ENCODE data around the gene SMO.
"Not testable (repeated sequence)": the region's sequence is repeated elsewhere in the genome, so short reads cannot be mapped to it uniquely, and the experiment has no call there.

The SMO gene

GRCh38 chr7:129173861-129174260, 14.6 kb upstream of the SMO start:
- H3K9ac ChIP-seq (ENCODE audit: low read depth, low read length); H3K9me3 ChIP-seq (ENCODE audit: insufficient read depth, low read depth, low read length); H3K4me3 ChIP-seq (ENCODE audit: low read length); H3K36me3 ChIP-seq (ENCODE audit: insufficient read depth, low read depth, low read length); H3K27me3 ChIP-seq (ENCODE audit: insufficient read depth, low read length); H3K27ac ChIP-seq (ENCODE audit: low read length): not testable (repeated sequence)
- H3K4me1 ChIP-seq (ENCODE audit: insufficient read depth, low read length), result peaks cover 11% of the 10 kb centered on the region; the same call in 1 of the 2 replicates

- H3K9ac ChIP-seq (ENCODE audit: low read depth, low read length), result no peak overlapping the region
- no peak overlapping the region for H3K27ac ChIP-seq (ENCODE audit: low read length)
- H3K9me3 ChIP-seq (ENCODE audit: insufficient read depth, low read depth, low read length), result no peaks in the 10 kb centered on the region; the same call in 1 of the 2 replicates
- no peaks in the 10 kb centered on the region for H3K4me1 ChIP-seq (ENCODE audit: insufficient read depth, low read length)
- H3K36me3 ChIP-seq (ENCODE audit: insufficient read depth, low read depth, low read length), result no peaks in the 10 kb centered on the region
- no peak overlapping the region for H3K4me3 ChIP-seq (ENCODE audit: low read length)
- no peaks in the 10 kb centered on the region for H3K27me3 ChIP-seq (ENCODE audit: insufficient read depth, low read length)
Observed at GRCh38 chr7:129176916-129177710, 11.3 kb upstream of the SMO start.

- Histone ChIP-seq H3K27ac (ENCODE audit: low read length) (no peak overlapping the region), H3K9me3 (ENCODE audit: insufficient read depth, low read depth, low read length) (no peaks in the 10 kb centered on the region; the same call in 1 of the 2 replicates), H3K27me3 (ENCODE audit: insufficient read depth, low read length) (peaks cover 18% of the 10 kb centered on the region), H3K4me1 (ENCODE audit: insufficient read depth, low read length) (peaks cover 3% of the 10 kb centered on the region; the same call in 1 of the 2 replicates), H3K4me3 (ENCODE audit: low read length) (no peak overlapping the region), H3K9ac (ENCODE audit: low read depth, low read length) (no peak overlapping the region), H3K36me3 (ENCODE audit: insufficient read depth, low read depth, low read length) (no peaks in the 10 kb centered on the region)
Observed at GRCh38 chr7:129184981-129185670, 3.3 kb upstream of the SMO start.

- H3K9me3 ChIP-seq (ENCODE audit: insufficient read depth, low read depth, low read length), result no peaks in the 10 kb centered on the region; the same call in 1 of the 2 replicates
- no peak overlapping the region; the same call in 1 of the 2 replicates for H3K4me3 ChIP-seq (ENCODE audit: low read length)
- no peak overlapping the region for H3K9ac ChIP-seq (ENCODE audit: low read depth, low read length)
- no peak overlapping the region for H3K27ac ChIP-seq (ENCODE audit: low read length)
- peaks cover 3% of the 10 kb centered on the region; the same call in 1 of the 2 replicates for H3K4me1 ChIP-seq (ENCODE audit: insufficient read depth, low read length)
- no peaks in the 10 kb centered on the region for H3K36me3 ChIP-seq (ENCODE audit: insufficient read depth, low read depth, low read length)
- H3K27me3 ChIP-seq (ENCODE audit: insufficient read depth, low read length), result peaks cover 19% of the 10 kb centered on the region
Observed at GRCh38 chr7:129186749-129187260, 1.6 kb upstream of the SMO start.

- Histone ChIP-seq H3K9ac (ENCODE audit: low read depth, low read length) (peak overlapping the region; percentile 89; the same call in 1 of the 2 replicates), H3K27ac (ENCODE audit: low read length) (no peak overlapping the region), H3K36me3 (ENCODE audit: insufficient read depth, low read depth, low read length) (peaks cover 4% of the 10 kb centered on the region; the same call in 1 of the 2 replicates), H3K27me3 (ENCODE audit: insufficient read depth, low read length) (peaks cover 19% of the 10 kb centered on the region), H3K4me3 (ENCODE audit: low read length) (peak overlapping the region; percentile 79), H3K4me1 (ENCODE audit: insufficient read depth, low read length) (peaks cover 3% of the 10 kb centered on the region; the same call in 1 of the 2 replicates), H3K9me3 (ENCODE audit: insufficient read depth, low read depth, low read length) (no peaks in the 10 kb centered on the region)
Observed at GRCh38 chr7:129187681-129188371, 607 bp upstream of the SMO start.

GRCh38 chr7:129188892-129189660, 643 bp downstream of the SMO start:
- peaks cover 7% of the 10 kb centered on the region; the same call in 1 of the 2 replicates for H3K36me3 ChIP-seq (ENCODE audit: insufficient read depth, low read depth, low read length)
- H3K9me3 ChIP-seq (ENCODE audit: insufficient read depth, low read depth, low read length), result no peaks in the 10 kb centered on the region
- peak overlapping the region; percentile 79 for H3K4me3 ChIP-seq (ENCODE audit: low read length)
- peaks cover 3% of the 10 kb centered on the region; the same call in 1 of the 2 replicates for H3K4me1 ChIP-seq (ENCODE audit: insufficient read depth, low read length)
- peak overlapping the region; percentile 89; the same call in 1 of the 2 replicates for H3K9ac ChIP-seq (ENCODE audit: low read depth, low read length)
- H3K27ac ChIP-seq (ENCODE audit: low read length), result peak overlapping the region; percentile 62
- peaks cover 19% of the 10 kb centered on the region for H3K27me3 ChIP-seq (ENCODE audit: insufficient read depth, low read length)

- Histone ChIP-seq H3K4me1 (ENCODE audit: insufficient read depth, low read length) (peaks cover 3% of the 10 kb centered on the region; the same call in 1 of the 2 replicates), H3K4me3 (ENCODE audit: low read length) (peak overlapping the region; percentile 79), H3K36me3 (ENCODE audit: insufficient read depth, low read depth, low read length) (peaks cover 7% of the 10 kb centered on the region; the same call in 1 of the 2 replicates), H3K9ac (ENCODE audit: low read depth, low read length) (peak overlapping the region; percentile 89; the same call in 1 of the 2 replicates), H3K27me3 (ENCODE audit: insufficient read depth, low read length) (peaks cover 19% of the 10 kb centered on the region), H3K27ac (ENCODE audit: low read length) (no peak overlapping the region), H3K9me3 (ENCODE audit: insufficient read depth, low read depth, low read length) (no peaks in the 10 kb centered on the region)
Observed at GRCh38 chr7:129189661-129190310, 1.4 kb downstream of the SMO start.

GRCh38 chr7:129191272-129191671, 2.8 kb downstream of the SMO start:
- Histone ChIP-seq H3K9ac (ENCODE audit: low read depth, low read length) (no peak overlapping the region), H3K27me3 (ENCODE audit: insufficient read depth, low read length) (peaks cover 19% of the 10 kb centered on the region), H3K36me3 (ENCODE audit: insufficient read depth, low read depth, low read length) (peaks cover 11% of the 10 kb centered on the region; the same call in 1 of the 2 replicates), H3K9me3 (ENCODE audit: insufficient read depth, low read depth, low read length) (no peaks in the 10 kb centered on the region), H3K27ac (ENCODE audit: low read length) (no peak overlapping the region), H3K4me1 (ENCODE audit: insufficient read depth, low read length) (peaks cover 3% of the 10 kb centered on the region; the same call in 1 of the 2 replicates), H3K4me3 (ENCODE audit: low read length) (no peak overlapping the region)

- Histone ChIP-seq H3K4me1 (ENCODE audit: insufficient read depth, low read length) (no peaks in the 10 kb centered on the region), H3K9me3 (ENCODE audit: insufficient read depth, low read depth, low read length) (no peaks in the 10 kb centered on the region), H3K36me3 (ENCODE audit: insufficient read depth, low read depth, low read length) (peaks cover 11% of the 10 kb centered on the region; the same call in 1 of the 2 replicates), H3K4me3 (ENCODE audit: low read length) (no peak overlapping the region), H3K9ac (ENCODE audit: low read depth, low read length) (no peak overlapping the region), H3K27ac (ENCODE audit: low read length) (no peak overlapping the region), H3K27me3 (ENCODE audit: insufficient read depth, low read length) (peaks cover 4% of the 10 kb centered on the region; the same call in 1 of the 2 replicates)
Observed at GRCh38 chr7:129193892-129194291, 5.5 kb downstream of the SMO start.

- H3K36me3 ChIP-seq (ENCODE audit: insufficient read depth, low read depth, low read length), result peaks cover 11% of the 10 kb centered on the region; the same call in 1 of the 2 replicates
- no peak overlapping the region for H3K9ac ChIP-seq (ENCODE audit: low read depth, low read length)
- H3K27ac ChIP-seq (ENCODE audit: low read length), result no peak overlapping the region
- no peaks in the 10 kb centered on the region for H3K27me3 ChIP-seq (ENCODE audit: insufficient read depth, low read length)
- H3K4me1 ChIP-seq (ENCODE audit: insufficient read depth, low read length), result no peaks in the 10 kb centered on the region
- H3K4me3 ChIP-seq (ENCODE audit: low read length), result no peak overlapping the region
- H3K9me3 ChIP-seq (ENCODE audit: insufficient read depth, low read depth, low read length), result no peaks in the 10 kb centered on the region
Observed at GRCh38 chr7:129197771-129198170, 9.3 kb downstream of the SMO start.
